NCI-H526 treated with DMSO at 0.1 percent for 48 hours (cell line): ENCODE measurements around the gene P2RX3.
"Not testable (repeated sequence)": the region's sequence is repeated elsewhere in the genome, so short reads cannot be mapped to it uniquely, and the experiment has no call there.

Source experiments
- DNase-seq: peaks from one replicate; lab custom pipeline; 2025; lab: John Stamatoyannopoulos, UW

The P2RX3 gene

GRCh38 chr11:57349491-57350274 is 11.5 kb downstream of the P2RX3 start:
- no peak for DNase-seq

DNA sequence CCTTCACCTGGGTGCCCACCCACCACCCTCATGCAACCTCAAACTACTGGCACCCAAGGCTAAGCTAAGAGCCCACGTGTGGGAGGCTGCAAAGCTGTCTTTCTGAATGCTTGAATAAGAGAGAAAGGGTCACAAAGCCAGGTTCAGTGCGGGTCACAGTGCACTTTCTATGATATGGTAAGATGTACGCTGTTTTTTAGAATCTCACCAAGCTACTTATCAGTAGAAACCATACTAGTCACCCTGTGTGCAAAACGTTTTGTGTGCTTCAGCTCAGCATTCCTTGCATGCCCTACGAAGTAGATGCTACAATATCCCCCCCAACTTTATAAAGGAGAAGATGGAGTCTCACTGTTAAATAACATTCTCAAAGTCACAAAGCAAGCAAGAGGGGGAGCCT is 14.9 kb downstream of the P2RX3 start:
- no peak for DNase-seq

GRCh38 chr11:57353446-57353845 is 15.3 kb downstream of the P2RX3 start:
- DNase-seq: no peak

DNA sequence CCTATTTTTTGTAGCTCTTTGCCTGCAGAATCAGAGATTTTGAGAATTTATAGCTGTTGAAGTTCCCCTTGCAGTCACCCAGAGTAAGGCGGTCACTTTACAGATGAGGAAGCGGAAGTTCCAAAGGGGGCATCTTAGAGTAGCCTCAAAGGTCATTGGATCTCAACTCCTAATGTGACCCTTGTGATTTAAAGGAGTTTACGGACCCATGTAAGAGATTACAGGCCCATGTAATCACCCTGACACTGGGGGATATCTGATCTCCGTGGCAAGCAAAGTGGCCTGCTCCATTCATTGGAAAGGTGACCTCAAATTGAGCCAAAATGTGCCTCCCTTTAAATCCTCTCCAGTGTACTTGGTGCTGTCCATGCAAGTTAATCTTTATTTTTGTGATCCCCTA is 15.7 kb downstream of the P2RX3 start:
- DNase-seq: no peak

DNA sequence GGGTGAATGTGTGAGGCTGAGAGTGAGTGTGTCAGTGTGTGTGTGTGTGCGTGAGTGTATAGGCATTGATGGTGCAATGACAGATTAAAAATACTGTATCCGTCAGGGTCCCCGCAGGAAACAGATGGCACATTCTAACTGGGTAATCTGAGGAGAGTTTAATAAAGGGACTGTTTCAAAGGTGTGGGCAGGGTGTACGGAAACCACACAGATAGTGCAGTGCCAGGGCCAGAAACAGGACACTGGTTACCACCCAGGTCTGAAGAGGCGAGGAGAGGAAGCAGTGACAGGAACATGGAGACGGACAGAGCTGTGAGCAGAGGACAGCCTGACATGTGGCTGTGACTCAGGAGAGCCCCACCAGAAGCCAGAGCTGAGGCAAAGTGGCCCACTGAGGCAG is 16.5 kb downstream of the P2RX3 start:
- DNase-seq: no peak

- no peak for DNase-seq
Measured at GRCh38 chr11:57356268-57356667, 18.1 kb downstream of the P2RX3 start.

DNA sequence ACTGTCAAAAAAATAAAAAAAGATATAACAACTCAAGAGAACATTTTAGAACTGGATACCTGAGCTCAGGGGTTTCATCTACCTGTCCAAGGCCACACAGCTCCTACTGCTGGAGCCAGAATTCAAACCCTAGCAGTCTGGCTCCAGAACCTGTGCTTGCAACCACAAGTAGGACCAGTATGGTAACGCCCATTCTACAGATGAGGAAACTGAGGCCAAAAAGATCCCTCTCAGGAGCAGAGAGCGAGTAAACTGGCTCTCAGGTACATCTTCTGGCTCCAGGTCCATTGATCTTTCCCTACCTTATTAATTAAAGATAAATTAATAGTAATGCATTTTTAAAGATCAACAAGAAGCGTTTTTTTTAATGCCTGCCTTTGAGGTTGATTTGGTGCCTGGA is 19.2 kb downstream of the P2RX3 start:
- no peak for DNase-seq

- no peak for DNase-seq
Measured at GRCh38 chr11:57357856-57358255, 19.7 kb downstream of the P2RX3 start.

DNA sequence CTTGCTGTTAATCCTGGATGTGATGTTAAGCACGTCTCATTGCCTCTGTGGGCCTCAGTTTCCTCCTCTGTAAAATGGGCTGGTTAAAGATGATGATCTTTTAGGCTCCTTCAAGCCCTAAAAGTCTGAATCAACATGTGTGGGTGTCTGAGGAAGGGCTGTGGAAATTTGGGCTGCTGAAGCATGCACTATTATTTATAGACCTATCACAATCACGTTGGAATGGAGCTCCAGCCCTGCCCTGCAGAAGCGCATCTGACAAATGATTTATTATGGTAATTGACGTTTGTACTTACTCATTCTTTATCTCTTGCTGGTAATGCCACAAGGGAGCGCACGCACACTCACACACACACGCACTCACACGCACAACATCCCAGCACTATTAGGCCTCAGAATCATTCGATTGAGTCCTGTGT is 20.4 kb downstream of the P2RX3 start:
- DNase-seq: no peak

GRCh38 chr11:57358991-57359390 is 20.8 kb downstream of the P2RX3 start:
- no peak for DNase-seq

- DNase-seq: no peak
Measured at GRCh38 chr11:57359396-57359795, 21.2 kb downstream of the P2RX3 start.

GRCh38 chr11:57359896-57360690 is 21.9 kb downstream of the P2RX3 start:
- DNase-seq: no peak

GRCh38 chr11:57360991-57361390 is 22.8 kb downstream of the P2RX3 start:
- DNase-seq: no peak

GRCh38 chr11:57361420-57361819 is 23.3 kb downstream of the P2RX3 start:
- not testable (repeated sequence) for DNase-seq

DNA sequence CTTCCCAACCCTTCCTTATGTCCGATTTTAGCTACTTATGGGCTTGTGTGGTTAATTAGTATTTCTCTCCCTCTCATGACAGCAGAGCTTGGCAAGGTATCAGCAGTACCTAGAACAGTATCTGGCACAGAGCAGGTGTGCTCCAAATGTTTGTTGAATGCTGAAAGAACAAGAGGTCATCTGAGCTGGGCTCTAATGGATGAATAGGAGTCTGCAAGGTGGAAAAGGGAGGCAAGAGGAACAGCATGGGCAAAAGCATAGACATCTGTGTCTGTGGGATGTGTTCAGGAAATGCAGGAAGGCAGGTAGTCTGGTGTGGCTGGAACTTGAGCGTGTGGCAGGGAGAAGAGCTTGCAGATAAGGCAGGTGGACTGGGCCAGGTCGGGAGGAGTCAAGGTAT is 23.8 kb downstream of the P2RX3 start:
- no peak for DNase-seq

DNA sequence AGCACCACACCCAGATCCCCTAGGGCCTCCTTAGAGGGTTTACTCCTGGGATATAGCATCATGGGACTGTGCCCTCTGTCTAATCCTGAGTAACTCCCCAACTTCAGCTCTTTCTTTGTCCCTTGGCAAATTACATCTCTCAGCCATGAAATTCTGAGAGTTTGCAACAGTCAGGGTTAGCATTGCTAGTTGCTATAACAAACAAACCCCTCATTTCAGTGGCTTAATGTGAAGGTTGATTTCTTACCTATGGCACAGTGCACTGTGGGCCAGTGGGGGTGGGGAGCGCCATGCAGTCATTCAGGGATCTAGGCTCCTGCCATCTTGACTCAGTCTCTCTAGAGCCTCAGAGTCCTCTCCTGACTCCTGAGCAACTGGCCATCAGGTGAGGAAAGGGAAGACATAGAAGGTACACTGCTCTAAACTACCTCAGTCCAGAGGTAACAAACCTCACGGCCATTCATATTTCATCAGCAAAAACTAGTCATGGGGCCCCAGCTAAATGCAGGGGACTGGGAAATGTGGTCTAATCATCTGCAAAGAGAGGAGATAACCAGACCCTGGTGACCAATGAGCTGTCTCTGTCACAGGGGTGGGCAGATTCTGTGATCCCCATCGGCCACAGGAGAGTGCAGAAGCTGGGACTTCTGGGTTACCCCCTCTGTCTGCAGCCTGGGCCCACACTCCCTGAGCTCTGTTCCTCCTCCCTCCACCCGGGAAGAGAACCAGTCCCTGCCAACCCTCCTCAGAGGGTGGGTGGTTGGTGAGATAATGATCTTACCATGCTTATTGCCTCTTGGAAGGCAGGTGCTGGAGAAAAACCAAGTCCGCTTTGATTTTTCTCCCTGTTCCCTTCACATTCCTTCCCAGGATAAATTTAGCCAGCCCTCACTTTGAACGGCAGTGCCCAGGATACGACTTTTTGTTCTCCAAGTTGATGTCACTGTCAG is 25.3 kb downstream of the P2RX3 start:
- DNase-seq: no peak

DNA sequence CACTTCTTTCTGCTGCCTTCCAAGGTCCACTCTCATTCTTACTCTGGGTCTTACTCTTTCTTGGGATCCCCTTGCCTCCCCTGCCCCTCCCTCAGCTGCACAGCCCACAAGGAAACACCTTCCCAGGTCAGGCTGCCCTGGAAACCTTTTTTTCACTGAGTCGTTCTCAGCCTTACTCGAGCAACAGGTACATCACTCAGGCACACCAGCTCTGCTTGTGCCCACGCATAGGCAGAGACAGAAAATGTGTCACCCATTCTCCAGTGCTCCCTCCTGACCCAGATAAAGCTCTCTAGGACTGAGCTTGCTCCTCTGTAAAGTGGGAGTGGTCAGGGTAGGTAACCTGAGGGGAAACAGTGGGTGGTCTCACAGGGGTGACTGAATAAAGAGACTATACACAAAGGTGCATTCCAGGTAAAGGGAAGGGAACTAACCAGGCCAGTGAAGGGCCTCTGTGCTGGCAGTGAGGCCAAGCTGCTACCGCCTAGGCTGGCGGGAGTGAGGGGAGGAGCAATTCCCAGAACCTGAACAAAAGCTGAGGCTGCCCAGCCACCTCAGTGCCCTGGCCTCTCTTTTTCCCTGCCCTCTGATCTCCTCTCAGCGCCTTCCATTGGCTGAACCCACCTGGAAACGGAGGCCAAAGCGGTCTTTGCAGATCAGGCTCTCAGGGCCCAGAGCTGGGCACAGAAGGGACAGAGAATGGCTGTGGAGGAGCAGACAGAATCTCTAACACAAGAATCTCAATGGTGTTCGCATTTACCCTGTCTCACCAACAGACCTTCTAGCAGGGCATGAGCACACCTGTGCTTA is 26.9 kb downstream of the P2RX3 start:
- DNase-seq: no peak

GRCh38 chr11:57368106-57368844 is 30.1 kb downstream of the P2RX3 start:
- no peak for DNase-seq

DNA sequence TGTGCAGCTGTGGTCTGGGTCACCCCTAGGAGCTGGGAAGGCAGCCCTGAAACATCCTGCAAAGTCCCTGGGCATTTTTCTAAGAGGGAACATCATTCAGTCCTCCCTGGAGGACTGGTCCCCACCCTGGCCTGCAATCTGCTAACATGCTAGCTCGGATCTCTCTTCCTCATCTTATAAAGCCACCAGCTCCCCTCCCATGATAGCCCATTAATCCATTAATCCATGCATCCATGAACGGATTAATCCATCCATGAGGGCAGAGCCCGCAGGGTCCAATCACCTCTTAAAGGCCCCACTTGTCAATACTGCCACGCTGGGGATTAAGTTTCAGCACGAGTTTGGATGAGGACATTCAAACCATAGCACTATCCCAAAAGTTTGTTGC is 30.7 kb downstream of the P2RX3 start:
- DNase-seq: no peak

DNA sequence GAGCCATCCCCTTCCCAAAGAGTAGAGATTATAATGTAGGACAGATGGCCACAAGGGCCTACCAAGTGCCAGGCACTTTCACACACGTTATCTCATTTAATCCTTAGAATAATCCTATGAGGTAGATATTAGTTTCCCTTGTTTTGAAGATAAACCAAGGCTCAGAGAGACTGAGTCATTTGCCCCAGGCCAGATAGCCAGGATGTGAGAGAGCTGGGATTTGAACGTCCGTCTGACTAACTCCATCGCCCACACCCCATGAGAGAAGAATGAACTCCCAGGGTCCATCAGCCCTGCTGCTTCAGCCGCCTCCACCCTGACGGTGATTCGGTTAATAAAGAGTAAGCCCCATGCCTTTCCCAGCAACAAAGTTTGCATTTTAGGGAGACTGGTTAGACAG is 32.1 kb downstream of the P2RX3 start:
- no peak for DNase-seq

GRCh38 chr11:57370941-57371340 is 32.8 kb downstream of the P2RX3 start:
- DNase-seq: no peak
